ENCODE measurements around the gene BARX2. TPM values are rescaled to one million over a fixed set of nuclear protein-coding genes. Genes with fewer than 3 reads are reported as not detected.

Gene BARX2
- total and polyA plus RNA-seq, 2 donors (not counting 3 experiments of a cell fraction or from before 2014, with no cell fraction given): not detected

DNA sequence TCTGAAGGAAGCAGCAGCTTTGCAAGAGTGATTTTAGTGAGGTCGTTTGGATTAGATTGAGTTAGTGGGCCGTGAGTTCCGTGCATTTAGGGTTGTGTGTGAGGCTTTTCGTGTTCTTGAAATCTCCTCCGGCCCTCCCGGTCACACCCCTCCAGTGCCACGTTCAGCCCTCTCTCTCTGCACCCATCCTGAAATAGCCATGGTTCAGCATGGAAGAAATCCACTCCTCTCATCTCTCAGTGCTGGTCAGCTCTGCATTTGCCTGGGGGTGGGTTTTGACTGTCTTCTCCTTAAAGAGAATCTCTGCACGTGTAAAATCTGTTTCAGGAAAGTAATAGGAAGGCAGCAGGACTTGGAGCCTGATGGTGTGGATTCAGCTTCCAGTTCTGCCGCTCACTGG lies 19.8 kb downstream of the BARX2 start:
- no peaks in the 10 kb centered on the region for H3K79me2 ChIP-seq (ENCODE audit: control insufficient read depth, insufficient read depth, low read length)
- FAIRE-seq (no peak), DNase-seq (ENCODE audit: low read depth, low spot score) (no peak)
- no peak overlapping the region for H3K27ac ChIP-seq (ENCODE audit: insufficient read depth, low read depth, low read length)
- no peaks in the 10 kb centered on the region for H3K36me3 ChIP-seq (ENCODE audit: control insufficient read depth in 2 of 2, extremely low read depth in 1 of 2, insufficient read depth in 2 of 2, low read length in 2 of 2)
- ChIA-PET CTCF (interaction anchor here (3.5 kb wide), 1 partner anchor 20 kb away, joined by 12 read pairs; the partner anchor contains the start of gene BARX2), POLR2A (no interaction called here)
- H2AFZ ChIP-seq (ENCODE audit: low read depth, low read length): no peak overlapping the region
- no peaks in the 10 kb centered on the region for H3K4me1 ChIP-seq (ENCODE audit: control insufficient read depth, extremely low read depth, insufficient read depth, low read length)
- H3K27me3 ChIP-seq (ENCODE audit: control insufficient read depth in 2 of 2, insufficient read depth in 2 of 2, low read length in 2 of 2): no peaks in the 10 kb centered on the region
- no peaks in the 10 kb centered on the region for H3K9me3 ChIP-seq (replicated peaks; ENCODE audit: control insufficient read depth, insufficient read depth, low read length)
- no peak overlapping the region for H3K4me2 ChIP-seq (ENCODE audit: insufficient read depth, low read length)
- TF ChIP-seq GATA2 (IDR thresholded peaks at IDR 0.05; ENCODE audit: insufficient read depth, insufficient read length, low read depth, low read length) (no peak), POLR2AphosphoS5 (IDR thresholded peaks at IDR 0.05; ENCODE audit: insufficient read depth, low read depth, low read length) (no peak), MYC (IDR thresholded peaks at IDR 0.05; ENCODE audit: low read depth, low read length) (no peak), POLR2A (IDR thresholded peaks at IDR 0.05; ENCODE audit: low read depth, low read length) (no peak), JUN (IDR thresholded peaks at IDR 0.05; ENCODE audit: borderline replicate concordance, insufficient read depth, insufficient read length, low read depth) (no peak), EZH2 (IDR thresholded peaks at IDR 0.05; ENCODE audit: borderline replicate concordance, low read depth, low read length, severe bottlenecking) (no peak), FOS (IDR thresholded peaks at IDR 0.05; ENCODE audit: borderline replicate concordance, insufficient read depth, low read length) (no peak)
- TF ChIP-seq, protein P1, sequence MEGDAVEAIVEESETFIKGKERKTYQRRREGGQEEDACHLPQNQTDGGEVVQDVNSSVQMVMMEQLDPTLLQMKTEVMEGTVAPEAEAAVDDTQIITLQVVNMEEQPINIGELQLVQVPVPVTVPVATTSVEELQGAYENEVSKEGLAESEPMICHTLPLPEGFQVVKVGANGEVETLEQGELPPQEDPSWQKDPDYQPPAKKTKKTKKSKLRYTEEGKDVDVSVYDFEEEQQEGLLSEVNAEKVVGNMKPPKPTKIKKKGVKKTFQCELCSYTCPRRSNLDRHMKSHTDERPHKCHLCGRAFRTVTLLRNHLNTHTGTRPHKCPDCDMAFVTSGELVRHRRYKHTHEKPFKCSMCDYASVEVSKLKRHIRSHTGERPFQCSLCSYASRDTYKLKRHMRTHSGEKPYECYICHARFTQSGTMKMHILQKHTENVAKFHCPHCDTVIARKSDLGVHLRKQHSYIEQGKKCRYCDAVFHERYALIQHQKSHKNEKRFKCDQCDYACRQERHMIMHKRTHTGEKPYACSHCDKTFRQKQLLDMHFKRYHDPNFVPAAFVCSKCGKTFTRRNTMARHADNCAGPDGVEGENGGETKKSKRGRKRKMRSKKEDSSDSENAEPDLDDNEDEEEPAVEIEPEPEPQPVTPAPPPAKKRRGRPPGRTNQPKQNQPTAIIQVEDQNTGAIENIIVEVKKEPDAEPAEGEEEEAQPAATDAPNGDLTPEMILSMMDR (IDR thresholded peaks at IDR 0.05; ENCODE audit: extremely low read depth in 1 of 2, insufficient read depth in 1 of 2, low read depth in 1 of 2, low read length in 2 of 2): no peak
- TF ChIP-seq, protein P2, sequence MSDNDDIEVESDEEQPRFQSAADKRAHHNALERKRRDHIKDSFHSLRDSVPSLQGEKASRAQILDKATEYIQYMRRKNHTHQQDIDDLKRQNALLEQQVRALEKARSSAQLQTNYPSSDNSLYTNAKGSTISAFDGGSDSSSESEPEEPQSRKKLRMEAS (IDR thresholded peaks at IDR 0.05; ENCODE audit: insufficient read depth, insufficient read length): no peak
- H3K9ac ChIP-seq (replicated peaks; ENCODE audit: extremely low read depth, insufficient read depth, low read length): no peak overlapping the region
- no TSS peak for BruUV-seq (replicated peaks)
- H3K4me3 ChIP-seq (replicated peaks in 1 of 3; ENCODE audit: insufficient read depth in 1 of 3, low read depth in 1 of 3, low read length in 3 of 3): no peak overlapping the region
- H4K20me1 ChIP-seq (replicated peaks; ENCODE audit: control insufficient read depth, extremely low read depth, insufficient read depth, low read length): no peaks in the 10 kb centered on the region
- dilution Hi-C loops (cut with MboI; ENCODE audit: extremely low pct_ligation_motif_present, low sequenced_read_pairs) (no loop called here), intact Hi-C loops (cut with micrococcal nuclease) (no loop called here)
- no peaks in the 10 kb centered on the region for H3K9me1 ChIP-seq (replicated peaks; ENCODE audit: control insufficient read depth, extremely low read depth, insufficient read depth, low read length)

Data from endothelial cell of umbilical vein (primary cell).